Mesenchymal stem cell (in vitro differentiated cells and primary cell): ENCODE data around the gene STUM.

Experiments
- DNase-seq: peaks from one replicate; pipeline ENCODE4 v3.0.0-alpha.2; 2013
- H2AFZ ChIP-seq: one replicate; pipeline ENCODE4 v1.6.1; 2013; ENCODE audit warnings: low read depth, mild to moderate bottlenecking, control low read depth, inconsistent platforms, low read length, moderate library complexity
- H2AK5ac ChIP-seq: 2 replicates; pipeline ENCODE4 v1.6.1; 2013; ENCODE audit warnings: low read length, moderate library complexity, mild to moderate bottlenecking, inconsistent platforms; ENCODE audit not compliant: severe bottlenecking
- H2BK120ac ChIP-seq: one replicate; pipeline ENCODE4 v1.6.1; 2013; ENCODE audit warnings: low read depth, mild to moderate bottlenecking, inconsistent platforms, low read length, moderate library complexity
- H2BK12ac ChIP-seq, 2 experiments: one replicate each; pipeline ENCODE4 v1.6.1; 2013; ENCODE audit warnings: inconsistent platforms in 2 of 2, low read length in 2 of 2, mild to moderate bottlenecking in 2 of 2, moderate library complexity in 2 of 2, control low read depth in 1 of 2
- H2BK15ac ChIP-seq: one replicate; pipeline ENCODE4 v1.6.1; 2013; ENCODE audit warnings: mild to moderate bottlenecking, low read depth, inconsistent platforms; ENCODE audit not compliant: poor library complexity, severe bottlenecking
- H2BK5ac ChIP-seq: 2 replicates; pipeline ENCODE4 v1.6.1; 2013; ENCODE audit warnings: low read depth, mild to moderate bottlenecking, low read length, control low read depth, inconsistent platforms; ENCODE audit not compliant: poor library complexity, severe bottlenecking
- H3K14ac ChIP-seq, 2 experiments: one replicate each; pipeline ENCODE4 v1.6.1; 2013; ENCODE audit warnings: inconsistent platforms in 2 of 2, low read length in 2 of 2, control low read depth in 1 of 2, mild to moderate bottlenecking in 1 of 2, moderate library complexity in 1 of 2
- H3K18ac ChIP-seq, 2 experiments: one replicate each; pipeline ENCODE4 v1.6.1; 2013; ENCODE audit warnings: inconsistent platforms in 2 of 2, low read length in 2 of 2, control low read depth in 1 of 2, low read depth in 1 of 2, mild to moderate bottlenecking in 1 of 2
- H3K23ac ChIP-seq, 2 experiments: one replicate each; pipeline ENCODE4 v1.6.1; 2013; ENCODE audit warnings: inconsistent platforms in 2 of 2, low read length in 2 of 2, mild to moderate bottlenecking in 2 of 2, moderate library complexity in 2 of 2, control low read depth in 1 of 2
- H3K27ac ChIP-seq: 2 replicates; pipeline ENCODE4 v1.5.1; 2013; ENCODE audit warnings: mild to moderate bottlenecking, moderate library complexity, low read length, control low read depth, inconsistent platforms; ENCODE audit not compliant: poor library complexity, severe bottlenecking
- H3K27me3 ChIP-seq, 2 experiments: 2 replicates each; pipeline versions ENCODE4 v1.6.1 to v1.7.0; 2013; ENCODE audit warnings: low read length in 2 of 2, mild to moderate bottlenecking in 2 of 2, moderate library complexity in 2 of 2, control low read depth in 1 of 2, inconsistent platforms in 1 of 2; ENCODE audit not compliant: control insufficient read depth in 1 of 2, insufficient read depth in 1 of 2
- H3K36me3 ChIP-seq, 2 experiments: 2 replicates each; pipeline versions ENCODE4 v1.6.1 to v1.7.0; 2013; ENCODE audit warnings: low read length in 2 of 2, control low read depth in 1 of 2, inconsistent platforms in 1 of 2, low read depth in 1 of 2, mild to moderate bottlenecking in 1 of 2; ENCODE audit not compliant: insufficient read depth in 2 of 2, control insufficient read depth in 1 of 2
- H3K4ac ChIP-seq, 2 experiments: one replicate each; pipeline ENCODE4 v1.6.1; 2013; ENCODE audit warnings: inconsistent platforms in 2 of 2, low read length in 2 of 2, mild to moderate bottlenecking in 2 of 2, moderate library complexity in 2 of 2, control low read depth in 1 of 2, low read depth in 1 of 2
- H3K4me1 ChIP-seq: 2 replicates; pipeline ENCODE4 v1.6.1; 2013; ENCODE audit warnings: low read depth, low read length, control low read depth; ENCODE audit not compliant: control insufficient read depth, insufficient read depth
- H3K4me2 ChIP-seq: 2 replicates; pipeline ENCODE4 v1.6.1; 2013; ENCODE audit warnings: low read length, mild to moderate bottlenecking, inconsistent platforms; ENCODE audit not compliant: poor library complexity, severe bottlenecking
- H3K4me3 ChIP-seq, 2 experiments: 2 replicates each; pipeline versions ENCODE4 v1.5.1 to v1.7.0; 2013; ENCODE audit warnings: low read length in 2 of 2, mild to moderate bottlenecking in 2 of 2, control low read depth in 1 of 2, low read depth in 1 of 2; ENCODE audit not compliant: insufficient read depth in 1 of 2
- H3K79me1 ChIP-seq: replicated peaks from 2 replicates; pipeline ENCODE4 v1.6.1; 2013; ENCODE audit warnings: mild to moderate bottlenecking, control low read depth, low read length, inconsistent platforms; ENCODE audit not compliant: poor library complexity, severe bottlenecking
- H3K9ac ChIP-seq: 2 replicates; pipeline ENCODE4 v1.7.0; 2013; ENCODE audit warnings: mild to moderate bottlenecking, low read length, moderate library complexity
- H3K9me3 ChIP-seq: 2 replicates; pipeline ENCODE4 v1.7.0; 2013; ENCODE audit warnings: mild to moderate bottlenecking, low read length; ENCODE audit not compliant: control insufficient read depth
- H4K8ac ChIP-seq: one replicate; pipeline ENCODE4 v1.6.1; 2013; ENCODE audit warnings: inconsistent platforms, mild to moderate bottlenecking, low read length, moderate library complexity
- H4K91ac ChIP-seq: one replicate; pipeline ENCODE4 v1.6.1; 2013; ENCODE audit warnings: mild to moderate bottlenecking, low read length, inconsistent platforms
- WGBS: methylation state at CpG from one replicate; pipeline ENCODE4 v1.1.7; 2013; ENCODE audit warnings: mixed read lengths; 5-methylcytosine and 5-hydroxymethylcytosine counted together

The STUM gene

GRCh38 chr1:226582966-226583365, 34.4 kb downstream of the STUM start:
- Histone ChIP-seq H3K4me1 (peaks cover 12% of the 10 kb centered on the region), H3K4me2 (no peak overlapping the region), H2BK5ac (no peak overlapping the region), H3K9me3 (peaks cover 2% of the 10 kb centered on the region), H2BK12ac (no peak overlapping the region), H3K79me1 (no peaks in the 10 kb centered on the region), H3K18ac (no peak overlapping the region), H4K8ac (no peak overlapping the region), H3K4me3 (no peak overlapping the region), H3K4ac (no peak overlapping the region), H2AK5ac (no peak overlapping the region), H2BK15ac (no peak overlapping the region), H3K36me3 (no peaks in the 10 kb centered on the region), H3K9ac (no peak overlapping the region), H3K23ac (no peak overlapping the region), H2AFZ (no peak overlapping the region), H3K14ac (no peak overlapping the region), H2BK120ac (no peak overlapping the region), H3K27me3 (peaks cover 5 to 16% of the 10 kb centered on the region in 2 experiments), H3K27ac (no peak overlapping the region), H4K91ac (no peak overlapping the region)
- no peak for DNase-seq
- 91% methylated on average over 3 of the region's 3 CpGs for WGBS

- H2AFZ ChIP-seq = no peak overlapping the region
- H2BK120ac ChIP-seq = no peak overlapping the region
- no peak overlapping the region for H4K91ac ChIP-seq
- no peak overlapping the region for H3K4me3 ChIP-seq
- H3K4me2 ChIP-seq = no peak overlapping the region
- no peak overlapping the region for H3K4ac ChIP-seq
- H3K23ac ChIP-seq = no peak overlapping the region
- no peak overlapping the region for H2BK15ac ChIP-seq
- no peak for DNase-seq
- H3K79me1 ChIP-seq = no peaks in the 10 kb centered on the region
- H2AK5ac ChIP-seq = no peak overlapping the region
- H3K18ac ChIP-seq = no peak overlapping the region
- H3K14ac ChIP-seq = no peak overlapping the region
- peaks cover 13% of the 10 kb centered on the region for H3K4me1 ChIP-seq
- H3K9me3 ChIP-seq = peaks cover 2% of the 10 kb centered on the region
- no peak overlapping the region for H4K8ac ChIP-seq
- no peak overlapping the region for H3K27ac ChIP-seq
- WGBS = 78% methylated on average over 3 of the region's 3 CpGs
- H3K27me3 ChIP-seq = peaks cover 5 to 16% of the 10 kb centered on the region in 2 experiments
- H2BK5ac ChIP-seq = no peak overlapping the region
- H2BK12ac ChIP-seq = no peak overlapping the region
- H3K9ac ChIP-seq = no peak overlapping the region
- H3K36me3 ChIP-seq = no peaks in the 10 kb centered on the region
Measured at GRCh38 chr1:226584164-226584563, 35.6 kb downstream of the STUM start.

- H3K9ac ChIP-seq = no peak overlapping the region
- H3K14ac ChIP-seq = no peak overlapping the region
- H3K4me2 ChIP-seq = no peak overlapping the region
- H3K36me3 ChIP-seq = no peaks in the 10 kb centered on the region
- no peak overlapping the region for H3K23ac ChIP-seq
- H3K4me3 ChIP-seq = no peak overlapping the region
- no peaks in the 10 kb centered on the region for H3K79me1 ChIP-seq
- no peak overlapping the region for H3K18ac ChIP-seq
- no peak overlapping the region for H2BK120ac ChIP-seq
- H2BK5ac ChIP-seq = no peak overlapping the region
- H2AFZ ChIP-seq = no peak overlapping the region
- no peak overlapping the region for H3K4ac ChIP-seq
- no peak for DNase-seq
- H3K27me3 ChIP-seq = peaks cover 0 to 4% of the 10 kb centered on the region in 2 experiments
- H3K27ac ChIP-seq = no peak overlapping the region
- H3K4me1 ChIP-seq = peaks cover 13% of the 10 kb centered on the region
- 78% methylated on average over 7 of the region's 7 CpGs for WGBS
- no peak overlapping the region for H4K91ac ChIP-seq
- no peak overlapping the region for H4K8ac ChIP-seq
- no peak overlapping the region for H2AK5ac ChIP-seq
- no peaks in the 10 kb centered on the region for H3K9me3 ChIP-seq
- no peak overlapping the region for H2BK15ac ChIP-seq
- H2BK12ac ChIP-seq = no peak overlapping the region
Measured at GRCh38 chr1:226586116-226586515, 37.6 kb downstream of the STUM start.

GRCh38 chr1:226586650-226587422, 38.3 kb downstream of the STUM start:
- Histone ChIP-seq H3K27ac (no peak overlapping the region), H3K9me3 (no peaks in the 10 kb centered on the region)

More at GRCh38 chr1:226586650-226587422, 38.3 kb downstream of the STUM start:
- H3K36me3 ChIP-seq = no peaks in the 10 kb centered on the region
- DNase-seq = no peak
- no peaks in the 10 kb centered on the region for H3K79me1 ChIP-seq
- peak overlapping the region; percentile 7 for H3K4me2 ChIP-seq
- H2BK12ac ChIP-seq = no peak overlapping the region
- no peak overlapping the region for H3K23ac ChIP-seq
- H2BK15ac ChIP-seq = no peak overlapping the region
- H3K4me3 ChIP-seq = no peak overlapping the region
- no peak overlapping the region for H3K9ac ChIP-seq
- peaks cover 13% of the 10 kb centered on the region for H3K4me1 ChIP-seq
- no peak overlapping the region for H2BK120ac ChIP-seq
- H2AK5ac ChIP-seq = peak overlapping the region; percentile 50
- H4K91ac ChIP-seq = no peak overlapping the region
- H4K8ac ChIP-seq = no peak overlapping the region
- no peak overlapping the region for H3K4ac ChIP-seq
- 86% methylated on average over 16 of the region's 16 CpGs for WGBS
- H3K27me3 ChIP-seq = peaks cover 0 to under 1% of the 10 kb centered on the region in 2 experiments
- H2AFZ ChIP-seq = no peak overlapping the region
- H3K18ac ChIP-seq = no peak overlapping the region
- H2BK5ac ChIP-seq = no peak overlapping the region
- no peak overlapping the region for H3K14ac ChIP-seq
